ENCODE measurements around the gene COX6B1.
A peak's percentile ranks its signal among the peaks of the same experiment; 100 is the strongest.
"Not testable (repeated sequence)": the region's sequence is repeated elsewhere in the genome, so short reads cannot be mapped to it uniquely, and the experiment has no call there.

COX6B1 gene, protein sequence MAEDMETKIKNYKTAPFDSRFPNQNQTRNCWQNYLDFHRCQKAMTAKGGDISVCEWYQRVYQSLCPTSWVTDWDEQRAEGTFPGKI

GRCh38 chr19:35648017-35648961 is at the start of gene COX6B1:
Gene COX6B1, plus strand, starts transcription at chr19:35648323. Its CDS starts 2,921 bp downstream, at chr19:35651244.
- ATAC-seq: peak; percentile 76 to 79

DNA sequence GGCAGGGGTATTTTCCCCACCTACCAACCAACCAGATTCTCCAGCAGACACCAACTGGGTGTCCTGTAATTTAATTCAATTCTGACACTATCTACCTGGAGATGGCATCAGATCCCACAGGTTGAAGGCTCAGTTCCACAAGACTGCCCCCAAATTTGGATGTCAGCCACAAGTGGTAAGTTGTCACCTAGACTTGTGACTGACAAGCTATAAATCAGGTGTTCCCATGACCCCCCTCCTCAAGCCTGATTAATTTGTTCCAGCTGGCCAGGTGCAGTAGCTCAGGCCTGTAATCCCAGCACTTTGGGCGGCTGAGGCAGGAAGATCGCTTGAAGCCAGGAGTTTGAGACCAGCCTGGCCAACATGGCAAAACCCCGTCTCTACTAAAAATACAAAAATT is 46.2 kb upstream of the COX6B1 start:
- ATAC-seq: no peak

DNA sequence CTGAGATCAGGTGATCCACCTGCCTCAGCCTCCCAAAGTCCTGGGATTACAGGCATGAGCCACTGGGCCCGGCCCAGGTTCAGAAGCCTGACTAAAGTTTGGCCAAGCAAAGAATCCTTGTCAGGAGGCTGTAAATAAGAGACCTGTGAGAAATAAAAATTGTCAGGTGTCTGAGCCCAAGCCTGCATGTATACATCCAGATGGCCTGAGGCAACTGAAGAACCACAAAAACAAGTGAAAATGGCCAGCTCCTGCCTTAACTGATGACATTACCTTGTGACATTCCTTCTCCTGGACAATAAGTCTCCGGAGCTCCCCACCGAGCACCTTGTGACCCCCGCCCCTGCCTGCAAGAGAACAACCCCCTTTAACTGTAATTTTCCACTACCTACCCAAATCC is 43.7 kb upstream of the COX6B1 start:
- not testable (repeated sequence) for ATAC-seq

- ATAC-seq: not testable (repeated sequence)
Observed at GRCh38 chr19:35607170-35607569, 41.0 kb upstream of the COX6B1 start.

DNA sequence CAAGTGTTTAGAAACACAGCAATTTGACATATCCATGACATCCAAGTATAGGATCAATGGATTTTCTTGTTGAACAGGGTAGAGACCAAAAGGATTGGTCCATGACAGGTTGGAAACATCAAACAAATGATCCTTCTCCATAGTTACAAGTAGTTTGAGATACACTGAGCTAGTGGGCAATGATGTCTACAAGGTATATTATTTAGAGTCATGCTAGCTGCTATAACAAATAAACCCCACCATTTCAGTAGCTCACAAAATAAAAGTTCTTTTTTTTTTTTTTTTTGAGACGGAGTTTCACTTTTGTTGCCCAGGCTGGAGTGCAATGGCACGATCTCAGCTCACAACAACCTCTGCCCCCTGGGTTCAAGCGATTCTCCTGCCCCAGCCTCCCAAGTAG is 40.5 kb upstream of the COX6B1 start:
- ATAC-seq: no peak

DNA sequence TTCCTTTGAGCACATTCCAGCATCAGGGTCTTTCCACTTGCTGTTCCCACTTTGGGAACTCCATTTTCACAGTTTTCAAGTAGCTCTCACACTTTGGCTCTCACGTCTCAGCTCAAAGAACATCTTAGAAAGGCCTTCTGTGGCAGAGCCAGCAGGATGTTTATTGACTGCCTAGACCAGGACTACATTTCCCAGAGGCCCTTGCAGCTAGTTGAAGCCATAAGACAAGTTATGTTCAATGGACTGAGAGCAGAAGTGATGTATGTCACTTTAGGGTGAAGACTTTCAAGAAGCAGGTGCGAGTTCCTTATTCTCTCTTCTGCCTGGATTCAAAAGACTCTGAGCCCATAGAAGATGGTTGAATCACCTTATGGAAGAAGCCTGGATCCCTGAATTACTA is 39.9 kb upstream of the COX6B1 start:
- ATAC-seq: no peak

DNA sequence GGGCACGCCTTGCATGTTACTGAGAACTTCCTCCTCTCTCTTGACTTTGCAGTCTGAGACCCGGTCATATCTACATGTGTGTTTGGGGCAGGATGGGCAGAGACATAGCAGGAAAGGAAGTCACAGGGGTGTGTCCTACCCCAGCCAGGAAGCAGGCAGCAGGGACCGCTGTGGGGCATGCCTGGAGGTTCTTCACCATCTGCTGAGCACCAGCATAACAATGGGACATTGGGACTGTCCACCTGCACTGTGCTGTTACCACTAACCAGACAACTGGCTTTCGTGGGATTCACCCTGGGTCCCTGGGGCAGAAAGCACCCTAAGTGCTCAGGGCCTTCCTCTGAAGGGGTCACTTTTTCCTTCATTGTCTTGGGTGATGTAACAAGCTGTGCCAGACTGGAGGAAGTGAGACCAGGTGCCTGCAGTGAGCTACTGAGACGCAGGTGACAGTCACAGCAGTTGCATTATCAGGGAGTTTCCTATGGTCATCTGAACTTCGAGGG is 38.2 kb upstream of the COX6B1 start:
- ATAC-seq: peak; percentile 14 to 30

- ATAC-seq: no peak
Observed at GRCh38 chr19:35612224-35612558, 35.9 kb upstream of the COX6B1 start.

DNA sequence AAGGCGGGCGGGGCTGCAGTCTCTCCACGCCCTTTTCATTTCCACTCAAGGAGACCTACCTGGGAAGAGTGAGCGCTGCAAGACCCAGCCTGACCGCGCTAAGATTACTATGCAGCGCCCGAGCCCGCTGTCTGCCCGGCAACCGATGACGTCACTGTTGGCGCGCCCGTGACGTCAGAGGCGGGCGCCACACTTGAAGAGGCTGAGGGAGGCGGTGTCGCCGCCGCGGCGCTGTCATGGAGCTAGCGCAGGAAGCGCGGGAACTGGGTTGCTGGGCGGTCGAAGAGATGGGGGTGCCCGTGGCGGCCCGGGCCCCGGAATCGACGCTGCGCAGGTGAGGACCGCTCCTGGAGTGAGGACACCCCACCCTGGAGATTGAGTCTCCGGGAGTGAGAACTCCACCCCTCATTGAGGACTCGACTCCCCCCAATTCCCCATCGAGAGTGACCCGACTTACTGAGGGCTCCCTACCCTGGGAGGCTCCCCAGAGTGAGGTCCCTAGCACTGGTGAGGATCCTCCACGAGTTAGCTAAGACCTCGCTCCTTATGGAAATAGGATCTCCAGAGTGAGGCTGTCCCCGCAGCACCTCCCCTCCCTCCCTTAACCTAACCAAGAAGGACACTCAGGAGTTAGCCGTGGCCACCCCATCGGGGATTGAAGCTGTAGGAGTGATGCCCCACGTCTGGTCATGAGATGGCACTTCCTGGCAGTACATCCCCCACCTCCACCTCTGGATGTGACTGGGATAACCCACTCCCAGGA is 35.4 kb upstream of the COX6B1 start, which contains the start of gene HAUS5:
TSS of gene HAUS5 (plus strand) at position 177 of the 763 bp plus-strand sequence. CDS start at position 237, 60 bp downstream.
- ATAC-seq: peak; percentile 96

GRCh38 chr19:35613574-35613973 is 34.5 kb upstream of the COX6B1 start:
- ATAC-seq: no peak

DNA sequence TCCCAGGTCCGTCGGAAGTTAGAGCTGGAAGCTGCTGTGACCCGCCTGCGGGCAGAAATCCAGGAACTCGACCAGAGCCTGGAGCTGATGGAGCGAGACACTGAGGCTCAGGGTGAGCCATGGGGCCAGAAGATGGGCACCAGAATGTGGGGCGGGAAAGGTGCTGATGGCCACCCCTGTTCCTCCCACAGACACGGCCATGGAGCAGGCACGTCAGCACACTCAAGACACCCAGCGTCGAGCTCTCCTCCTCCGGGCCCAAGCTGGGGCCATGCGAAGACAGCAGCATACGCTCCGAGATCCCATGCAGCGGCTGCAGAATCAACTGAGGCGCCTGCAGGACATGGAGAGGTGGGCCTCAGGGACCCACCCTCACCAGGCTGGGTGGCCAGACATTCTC is 33.1 kb upstream of the COX6B1 start:
- ATAC-seq: no peak

- no peak for ATAC-seq
Observed at GRCh38 chr19:35618857-35619256, 29.3 kb upstream of the COX6B1 start.

DNA sequence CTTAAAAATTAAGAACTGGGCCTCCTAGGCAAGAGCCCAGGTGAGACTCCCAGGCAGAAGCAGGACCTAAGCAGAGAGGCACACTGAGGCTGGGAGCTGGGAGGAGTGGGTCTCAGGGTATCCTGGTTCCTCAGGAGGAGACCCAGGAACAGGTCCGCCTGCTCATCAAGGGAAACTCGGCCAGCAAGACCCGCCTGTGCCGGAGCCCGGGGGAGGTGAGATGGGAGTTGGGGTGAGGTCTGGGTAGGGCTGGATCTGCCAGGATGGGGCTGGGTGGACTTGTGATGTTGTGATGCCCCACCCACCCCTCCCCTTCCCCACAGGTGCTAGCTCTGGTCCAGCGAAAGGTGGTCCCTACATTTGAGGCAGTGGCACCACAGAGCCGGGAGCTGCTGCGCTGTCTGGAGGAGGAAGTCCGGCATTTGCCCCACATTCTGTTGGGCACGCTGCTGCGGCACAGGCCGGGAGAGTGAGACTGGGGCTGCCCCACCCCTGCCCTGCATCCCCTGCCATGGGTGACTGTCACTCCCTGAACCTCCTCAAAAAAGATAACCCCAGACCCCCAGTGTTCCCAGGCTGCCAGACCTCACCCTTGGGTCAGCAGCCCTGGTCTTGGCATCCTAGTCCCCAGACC is 28.7 kb upstream of the COX6B1 start:
- no peak for ATAC-seq

GRCh38 chr19:35620001-35620400 is 28.1 kb upstream of the COX6B1 start:
- ATAC-seq: no peak

GRCh38 chr19:35621708-35622107 is 26.4 kb upstream of the COX6B1 start:
- no peak for ATAC-seq

DNA sequence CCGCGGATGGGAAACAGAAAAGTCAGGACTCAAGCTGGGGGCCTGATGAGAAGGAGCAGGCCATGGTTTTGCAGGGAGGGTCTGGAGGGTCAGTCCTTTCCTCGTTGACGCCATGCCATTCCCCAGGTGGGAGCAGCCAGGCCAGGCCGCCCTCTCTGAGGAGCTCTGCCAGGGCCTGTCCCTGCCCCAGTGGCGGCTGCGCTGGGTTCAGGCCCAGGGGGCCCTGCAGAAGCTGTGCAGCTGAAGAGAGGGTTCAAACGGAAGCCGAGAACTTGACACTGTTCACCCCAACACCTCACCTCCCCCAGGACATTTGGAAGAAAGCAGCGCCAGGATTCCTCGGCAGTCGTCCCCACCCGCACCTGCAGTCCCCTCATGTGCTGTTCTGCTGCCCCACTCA is 25.4 kb upstream of the COX6B1 start:
- no peak for ATAC-seq

GRCh38 chr19:35623327-35624010 is 24.7 kb upstream of the COX6B1 start:
- ATAC-seq: no peak

DNA sequence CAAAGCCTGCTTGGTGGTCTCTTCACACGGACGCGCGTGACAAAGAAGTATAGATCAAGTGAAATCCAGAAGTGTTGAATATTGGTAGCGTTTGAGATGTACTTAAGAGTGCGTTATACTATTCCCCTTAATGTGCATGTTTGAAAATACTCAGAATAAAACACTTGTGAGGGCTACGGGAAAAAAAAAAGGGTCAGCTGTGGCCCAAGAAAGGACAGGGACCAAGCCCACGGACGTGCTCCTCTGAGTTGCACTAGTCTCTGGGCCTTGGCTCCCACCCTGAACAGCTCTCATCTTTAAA is 19.9 kb upstream of the COX6B1 start:
- ATAC-seq: no peak

DNA sequence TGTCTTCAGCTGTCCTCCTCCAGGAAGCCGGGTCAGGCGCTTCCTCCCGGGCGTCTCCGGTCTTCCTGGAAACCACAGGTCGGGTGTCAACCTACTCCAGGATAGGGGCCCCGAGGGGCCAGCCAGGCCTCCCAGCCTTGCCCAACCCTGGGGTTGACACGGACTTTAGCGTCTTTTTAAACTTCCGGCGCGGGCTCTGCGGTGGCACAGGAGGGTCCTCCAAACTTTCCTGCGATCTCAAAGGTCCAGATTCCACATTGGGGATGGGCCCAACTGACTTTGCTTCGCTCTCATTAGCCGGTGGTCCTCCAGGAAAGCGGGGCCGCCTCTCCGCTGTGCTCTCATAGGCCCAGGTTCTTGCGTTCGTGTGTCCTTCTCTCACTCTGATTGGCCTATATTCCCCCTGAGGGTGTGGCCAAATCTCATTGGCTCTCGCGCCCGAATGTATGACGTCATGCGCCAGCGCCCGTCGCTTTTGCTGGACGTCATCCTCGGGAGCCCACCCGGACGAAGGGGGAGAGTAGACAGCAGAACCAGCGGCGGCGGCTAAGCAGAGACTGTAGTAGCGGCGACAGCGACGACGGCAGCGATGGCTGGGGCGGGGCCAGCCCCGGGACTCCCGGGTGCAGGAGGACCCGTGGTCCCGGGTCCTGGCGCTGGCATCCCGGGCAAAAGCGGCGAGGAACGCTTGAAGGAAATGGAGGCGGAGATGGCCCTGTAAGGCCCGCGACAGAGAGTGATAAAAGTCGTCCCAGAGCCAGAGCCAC is 19.4 kb upstream of the COX6B1 start, which contains the start of gene RBM42:
TSS of gene RBM42 (plus strand) at position 472 of the 767 bp plus-strand sequence. CDS start at position 590, 118 bp downstream.
- peak; percentile 100 for ATAC-seq

GRCh38 chr19:35629332-35629633 is 18.8 kb upstream of the COX6B1 start:
- ATAC-seq: no peak

DNA sequence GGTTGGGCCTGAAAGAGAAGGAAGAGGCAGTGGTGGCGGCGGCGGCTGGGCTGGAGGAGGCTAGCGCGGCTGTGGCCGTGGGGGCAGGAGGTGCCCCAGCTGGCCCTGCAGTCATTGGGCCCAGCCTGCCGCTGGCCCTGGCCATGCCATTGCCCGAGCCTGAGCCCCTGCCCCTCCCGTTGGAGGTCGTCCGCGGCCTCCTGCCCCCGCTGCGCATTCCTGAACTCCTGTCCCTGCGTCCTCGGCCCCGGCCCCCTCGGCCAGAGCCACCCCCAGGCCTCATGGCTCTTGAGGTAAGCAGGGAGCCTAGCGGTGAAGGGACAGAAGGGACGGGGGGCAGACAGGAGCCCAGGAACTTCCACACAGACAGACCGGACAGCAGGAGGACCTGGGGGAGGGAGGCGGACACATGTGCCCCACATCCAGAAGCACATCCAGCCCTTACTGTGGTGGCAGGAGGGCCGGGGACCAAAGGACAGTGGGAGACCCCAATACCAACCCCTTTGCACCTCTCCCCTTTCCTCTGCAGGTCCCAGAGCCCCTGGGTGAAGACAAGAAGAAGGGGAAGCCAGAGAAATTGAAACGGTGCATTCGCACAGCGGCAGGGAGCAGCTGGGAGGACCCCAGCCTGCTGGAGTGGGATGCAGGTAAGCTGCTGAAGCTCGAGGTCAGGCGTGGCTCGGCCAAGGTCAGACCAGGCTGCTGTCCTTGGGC is 14.2 kb upstream of the COX6B1 start:
- ATAC-seq: no peak
